Sigmoid colon (tissue), 4 donors: ENCODE data around the gene IL15RA.

Experiments
- CTCF ChIP-seq, 4 experiments: fragments of 450-650 bp in 3 of 4; fragments of 200-600 bp in 1 of 4; IDR thresholded peaks; one replicate each; pipeline ENCODE4 v1.5.1; 2016 to 2019; ENCODE audit warnings: antibody characterized with exemption in 4 of 4, mild to moderate bottlenecking in 3 of 4, moderate library complexity in 2 of 4
- EP300 ChIP-seq, 4 donors: sonication (generic); formaldehyde crosslinking; IDR thresholded peaks; one replicate each; pipeline ENCODE4 v1.6.1; 2017; ENCODE audit warnings: antibody characterized with exemption in 4 of 4
- POLR2AphosphoS5 ChIP-seq, 4 donors: sonication (generic); formaldehyde crosslinking; IDR thresholded peaks; one replicate each; pipeline ENCODE4 v1.6.1; 2017; ENCODE audit warnings: antibody characterized with exemption in 4 of 4

- TF ChIP-seq EP300 (IDR thresholded peaks at IDR 0.05) = no peak
- TF ChIP-seq CTCF (IDR thresholded peaks at IDR 0.05) = no peak
- TF ChIP-seq POLR2AphosphoS5 (IDR thresholded peaks at IDR 0.05) = no peak
Observed at GRCh38 chr10:5978230-5978489, 817 bp upstream of the IL15RA start.
